SK-N-SH (cell line): ENCODE data around the gene CDK4. TPM values are rescaled to one million over a fixed set of nuclear protein-coding genes. Genes with fewer than 3 reads are reported as not detected.
"Not testable (repeated sequence)": the region's sequence is repeated elsewhere in the genome, so short reads cannot be mapped to it uniquely, and the experiment has no call there.

ENCODE experiments used
- CTCF ChIA-PET: fragments of 300-600, 350-600 bp; formaldehyde crosslinking; extraction: SDS; loops from one replicate; lab custom pipeline; 2021; lab: Yijun Ruan, JAX
- POLR2A ChIA-PET: fragments of 350-600 bp; sonication (Branson Sonifier 250); formaldehyde crosslinking; extraction: SDS; loops from one replicate; lab custom pipeline; 2020; ENCODE audit warnings: antibody characterized with exemption, inconsistent platforms; lab: Yijun Ruan, JAX
- DNase-seq: peaks from one replicate; pipeline ENCODE4 v3.0.0; 2012
- H2AFZ ChIP-seq: fragments of 200-600 bp; sonication (generic); 2 replicates; pipeline ENCODE4 v1.8.1; 2016; ENCODE audit warnings: antibody characterized with exemption, mild to moderate bottlenecking, low read depth
- H3F3A ChIP-seq: fragments of 200-600 bp; sonication (generic); replicated peaks from 2 replicates; pipeline ENCODE3; 2016; ENCODE audit warnings: antibody characterized with exemption, mild to moderate bottlenecking; ENCODE audit not compliant: insufficient read depth
- H3K27ac ChIP-seq, 2 experiments: fragments of 200-500 bp in 1 of 2; fragments of 200-600 bp in 1 of 2; sonication (Bioruptor generic) in 1 of 2; sonication (generic), shearing (Covaris generic) in 1 of 2; 2 replicates each; pipeline versions ENCODE4 v1.5.1 to v1.6.1; 2014 to 2016; ENCODE audit warnings: low read depth in 2 of 2, inconsistent platforms in 1 of 2, low read length in 1 of 2, mild to moderate bottlenecking in 1 of 2, mixed read lengths in 1 of 2
- H3K27me3 ChIP-seq: fragments of 200-600 bp; sonication (generic), shearing (Covaris generic); 2 replicates; pipeline ENCODE4 v1.6.1; 2016; ENCODE audit warnings: mixed run types; ENCODE audit not compliant: insufficient read depth
- H3K36me3 ChIP-seq, 2 experiments: fragments of 200-500 bp in 1 of 2; fragments of 200-600 bp in 1 of 2; sonication (Bioruptor generic) in 1 of 2; sonication (generic) in 1 of 2; replicated peaks in 1 of 2; 2 replicates each; pipeline versions ENCODE3 to v1.5.1; 2014 to 2016; ENCODE audit warnings: low read length in 1 of 2, mild to moderate bottlenecking in 1 of 2; ENCODE audit not compliant: insufficient read depth in 2 of 2, control insufficient read depth in 1 of 2
- H3K4me1 ChIP-seq, 2 experiments: fragments of 200-500 bp in 1 of 2; fragments of 200-600 bp in 1 of 2; sonication (Bioruptor generic) in 1 of 2; sonication (generic), shearing (Covaris generic) in 1 of 2; 2 replicates each; pipeline versions ENCODE4 v1.5.1 to v1.6.1; 2014 to 2016; ENCODE audit warnings: low read depth in 1 of 2, low read length in 1 of 2, mixed run types in 1 of 2; ENCODE audit not compliant: insufficient read depth in 2 of 2, control insufficient read depth in 1 of 2
- H3K4me2 ChIP-seq: fragments of 200-600 bp; sonication (generic), shearing (Covaris generic); 2 replicates; pipeline ENCODE4 v1.6.1; 2017; ENCODE audit warnings: mixed run types
- H3K4me3 ChIP-seq, 2 experiments: fragments of 200-500 bp in 1 of 2; fragments of 200-600 bp in 1 of 2; sonication (Bioruptor generic) in 1 of 2; sonication (generic), shearing (Covaris generic) in 1 of 2; 2 replicates each; pipeline versions ENCODE4 v1.5.1 to v1.8.1; 2014 to 2016; ENCODE audit warnings: low read depth in 2 of 2, inconsistent platforms in 1 of 2, low read length in 1 of 2, mild to moderate bottlenecking in 1 of 2, mixed read lengths in 1 of 2, moderate library complexity in 1 of 2
- H3K79me2 ChIP-seq: fragments of 200-600 bp; sonication (generic); 2 replicates; pipeline ENCODE4 v1.8.1; 2017; ENCODE audit warnings: mild to moderate bottlenecking; ENCODE audit not compliant: insufficient read depth
- H3K9ac ChIP-seq: fragments of 200-600 bp; sonication (generic); 2 replicates; pipeline ENCODE4 v1.6.1; 2017; ENCODE audit warnings: mixed run types
- H3K9me2 ChIP-seq: fragments of 200-600 bp; sonication (generic); 2 replicates; pipeline ENCODE4 v1.6.1; 2017; ENCODE audit warnings: mixed run types
- H3K9me3 ChIP-seq: fragments of 200-600 bp; sonication (generic); 2 replicates; pipeline ENCODE4 v1.6.1; 2017; ENCODE audit warnings: mixed run types, mild to moderate bottlenecking, moderate library complexity
- H4K20me1 ChIP-seq: fragments of 200-600 bp; sonication (generic); 2 replicates; pipeline ENCODE4 v1.6.1; 2017; ENCODE audit warnings: mild to moderate bottlenecking, mixed run types; ENCODE audit not compliant: insufficient read depth
- ELF1 ChIP-seq: IDR thresholded peaks from 2 replicates; pipeline ENCODE4 v1.4.0; 2012
- JUND ChIP-seq: IDR thresholded peaks from 2 replicates; pipeline ENCODE4 v1.4.0; 2012
- NFIC ChIP-seq: IDR thresholded peaks from 2 replicates; pipeline ENCODE4 v1.4.0; 2012; ENCODE audit warnings: borderline replicate concordance
- NRF1 ChIP-seq: IDR thresholded peaks from 2 replicates; pipeline ENCODE4 v1.6.1; 2012; ENCODE audit warnings: low read depth, mild to moderate bottlenecking, low read length
- RXRA ChIP-seq: IDR thresholded peaks from 2 replicates; pipeline ENCODE4 v1.4.0; 2012; ENCODE audit warnings: low read depth, mild to moderate bottlenecking, borderline replicate concordance
- TAF1 ChIP-seq: IDR thresholded peaks from 2 replicates; pipeline ENCODE4 v1.6.1; 2012; ENCODE audit warnings: low read depth, mild to moderate bottlenecking, low read length, moderate library complexity, borderline replicate concordance
- TCF12 ChIP-seq: IDR thresholded peaks from 2 replicates; pipeline ENCODE4 v1.4.0; 2012
- TEAD4 ChIP-seq: IDR thresholded peaks from 2 replicates; pipeline ENCODE4 v1.4.0; 2012; ENCODE audit warnings: mild to moderate bottlenecking, borderline replicate concordance; ENCODE audit not compliant: insufficient read depth
- WGBS: methylation state at CpG from one replicate; pipeline ENCODE4 v1.1.6; 2017; ENCODE audit warnings: low lambda C conversion rate; 5-methylcytosine and 5-hydroxymethylcytosine counted together
- polyA plus RNA-seq, 3 experiments: library from polyadenylated mRNA; depleted of rRNA; stranded (reverse); fragments of >200 nt; gene quantifications; 2 replicates each; pipeline ENCODE4 v1.2.3, GENCODE V29; 2012
- TF ChIP-seq, protein P1 (sequence below): IDR thresholded peaks from 2 replicates; pipeline ENCODE4; 2012
- TF ChIP-seq, protein P2 (sequence below): IDR thresholded peaks from 2 replicates; pipeline ENCODE4 v1.4.0; 2012; ENCODE audit warnings: low read depth, borderline replicate concordance
- TF ChIP-seq, protein P3 (sequence below): IDR thresholded peaks from 2 replicates; pipeline ENCODE4 v1.4.0; 2012; ENCODE audit warnings: low read depth
- TF ChIP-seq, protein P4 (sequence below): IDR thresholded peaks from 2 replicates; pipeline ENCODE4 v1.6.1; 2012; ENCODE audit warnings: mild to moderate bottlenecking, low read depth, low read length, moderate library complexity

Gene CDK4
- polyA plus RNA-seq, 1 of the 3 experiments (the other 2 are of a cell fraction), result 324 TPM

DNA sequence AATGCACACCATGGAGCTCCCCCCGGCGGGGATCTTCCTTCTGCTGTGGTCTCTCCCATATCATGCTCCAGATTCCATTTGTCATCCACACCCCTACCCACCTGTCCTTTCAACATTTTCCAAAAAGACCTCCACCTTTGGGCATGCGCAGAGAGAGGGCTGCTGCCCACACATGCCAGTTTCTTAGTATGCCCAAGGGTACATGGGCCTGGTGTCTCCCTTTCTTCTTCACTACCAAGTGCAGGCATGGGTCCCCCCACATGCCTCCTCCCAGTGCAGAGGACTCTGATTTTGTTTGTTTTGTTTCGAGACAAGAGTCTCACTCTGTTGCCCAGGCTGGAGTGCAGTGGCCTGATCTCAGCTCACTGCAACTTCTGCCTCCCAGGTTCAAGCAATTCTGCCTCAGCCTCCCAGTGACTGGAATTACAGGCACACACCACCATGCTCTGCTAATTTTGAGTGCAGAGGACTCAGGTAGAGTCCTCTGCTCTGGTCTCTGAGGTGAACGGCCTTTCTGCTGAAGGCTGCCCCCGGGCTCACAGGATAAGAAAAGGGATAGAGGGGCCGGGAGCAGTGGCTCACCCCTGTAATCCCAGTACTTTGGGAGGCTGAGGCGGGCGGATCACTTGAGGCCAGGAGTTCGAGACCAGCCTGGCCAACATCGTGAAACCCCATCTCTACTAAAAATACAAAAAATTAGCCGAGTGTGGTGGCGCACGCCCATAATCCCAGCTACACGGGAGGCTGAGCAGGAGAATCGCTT, 30.1 kb downstream of the CDK4 start:
- H2AFZ ChIP-seq, H3K9ac ChIP-seq, DNase-seq, H3K79me2 ChIP-seq, H3K27me3 ChIP-seq, H3F3A ChIP-seq, H3K9me2 ChIP-seq, H3K4me2 ChIP-seq, H3K4me1 ChIP-seq, H3K9me3 ChIP-seq, H4K20me1 ChIP-seq, POLR2A ChIA-PET, H3K27ac ChIP-seq, H3K4me3 ChIP-seq: not testable (repeated sequence)
- CTCF ChIA-PET, result interaction anchor here (0.7 to 9.4 kb wide), 5 partner anchors 10 to 100 kb away, joined by 3 to 133 read pairs (median 4); partner anchors contain the start of genes AGAP2, B4GALNT1 and OS9
- 96% methylated on average over 16 of the region's 16 CpGs for WGBS
- H3K36me3 ChIP-seq, result peaks cover 0 to 34% of the 10 kb centered on the region in 2 experiments

DNA sequence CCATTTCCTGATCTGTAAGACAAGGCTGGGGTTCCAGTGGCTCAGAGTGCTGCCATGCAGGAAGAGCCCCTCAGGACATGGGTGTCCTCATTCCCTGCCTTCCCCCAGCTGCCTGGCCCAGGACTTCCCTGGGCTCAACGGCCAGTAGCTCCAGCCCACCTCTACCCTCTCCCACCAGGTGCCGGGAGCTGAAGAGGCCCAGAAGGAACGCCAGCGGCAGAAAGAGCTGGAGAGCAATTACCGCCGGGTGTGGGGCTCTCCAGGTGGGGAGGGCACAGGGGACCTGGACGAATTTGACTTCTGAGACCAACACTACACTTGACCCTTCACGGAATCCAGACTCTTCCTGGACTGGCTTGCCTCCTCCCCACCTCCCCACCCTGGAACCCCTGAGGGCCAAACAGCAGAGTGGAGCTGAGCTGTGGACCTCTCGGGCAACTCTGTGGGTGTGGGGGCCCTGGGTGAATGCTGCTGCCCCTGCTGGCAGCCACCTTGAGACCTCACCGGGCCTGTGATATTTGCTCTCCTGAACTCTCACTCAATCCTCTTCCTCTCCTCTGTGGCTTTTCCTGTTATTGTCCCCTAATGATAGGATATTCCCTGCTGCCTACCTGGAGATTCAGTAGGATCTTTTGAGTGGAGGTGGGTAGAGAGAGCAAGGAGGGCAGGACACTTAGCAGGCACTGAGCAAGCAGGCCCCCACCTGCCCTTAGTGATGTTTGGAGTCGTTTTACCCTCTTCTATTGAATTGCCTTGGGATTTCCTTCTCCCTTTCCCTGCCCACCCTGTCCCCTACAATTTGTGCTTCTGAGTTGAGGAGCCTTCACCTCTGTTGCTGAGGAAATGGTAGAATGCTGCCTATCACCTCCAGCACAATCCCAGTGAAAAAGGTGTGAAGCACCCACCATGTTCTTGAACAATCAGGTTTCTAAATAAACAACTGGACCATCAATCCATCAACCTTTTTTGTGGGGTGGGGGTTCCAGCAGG, 31.2 kb downstream of the CDK4 start:
- Histone ChIP-seq H3K4me1 (peaks cover 0 to 3% of the 10 kb centered on the region in 2 experiments; a peak in 1 of 4 replicates), H2AFZ (no peak overlapping the region), H3K27ac (no peak overlapping the region), H3F3A (peaks cover 7% of the 10 kb centered on the region), H3K9ac (no peak overlapping the region), H3K9me2 (no peaks in the 10 kb centered on the region), H3K27me3 (no peaks in the 10 kb centered on the region), H3K4me3 (no peak overlapping the region), H3K36me3 (peaks cover under 1 to 43% of the 10 kb centered on the region in 2 experiments), H3K4me2 (no peak overlapping the region), H3K79me2 (no peaks in the 10 kb centered on the region), H4K20me1 (no peaks in the 10 kb centered on the region), H3K9me3 (no peaks in the 10 kb centered on the region)
- no peak for DNase-seq
- WGBS, result 86% methylated on average over 10 of the region's 11 CpGs
- TF ChIP-seq TCF12 (no peak), TEAD4 (no peak), TAF1 (no peak), JUND (no peak), NFIC (no peak), NRF1 (no peak), RXRA (no peak), ELF1 (no peak)
- TF ChIP-seq, protein P1, sequence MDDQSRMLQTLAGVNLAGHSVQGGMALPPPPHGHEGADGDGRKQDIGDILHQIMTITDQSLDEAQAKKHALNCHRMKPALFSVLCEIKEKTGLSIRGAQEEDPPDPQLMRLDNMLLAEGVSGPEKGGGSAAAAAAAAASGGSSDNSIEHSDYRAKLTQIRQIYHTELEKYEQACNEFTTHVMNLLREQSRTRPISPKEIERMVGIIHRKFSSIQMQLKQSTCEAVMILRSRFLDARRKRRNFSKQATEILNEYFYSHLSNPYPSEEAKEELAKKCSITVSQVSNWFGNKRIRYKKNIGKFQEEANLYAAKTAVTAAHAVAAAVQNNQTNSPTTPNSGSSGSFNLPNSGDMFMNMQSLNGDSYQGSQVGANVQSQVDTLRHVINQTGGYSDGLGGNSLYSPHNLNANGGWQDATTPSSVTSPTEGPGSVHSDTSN, result no peak
- TF ChIP-seq, protein P2, sequence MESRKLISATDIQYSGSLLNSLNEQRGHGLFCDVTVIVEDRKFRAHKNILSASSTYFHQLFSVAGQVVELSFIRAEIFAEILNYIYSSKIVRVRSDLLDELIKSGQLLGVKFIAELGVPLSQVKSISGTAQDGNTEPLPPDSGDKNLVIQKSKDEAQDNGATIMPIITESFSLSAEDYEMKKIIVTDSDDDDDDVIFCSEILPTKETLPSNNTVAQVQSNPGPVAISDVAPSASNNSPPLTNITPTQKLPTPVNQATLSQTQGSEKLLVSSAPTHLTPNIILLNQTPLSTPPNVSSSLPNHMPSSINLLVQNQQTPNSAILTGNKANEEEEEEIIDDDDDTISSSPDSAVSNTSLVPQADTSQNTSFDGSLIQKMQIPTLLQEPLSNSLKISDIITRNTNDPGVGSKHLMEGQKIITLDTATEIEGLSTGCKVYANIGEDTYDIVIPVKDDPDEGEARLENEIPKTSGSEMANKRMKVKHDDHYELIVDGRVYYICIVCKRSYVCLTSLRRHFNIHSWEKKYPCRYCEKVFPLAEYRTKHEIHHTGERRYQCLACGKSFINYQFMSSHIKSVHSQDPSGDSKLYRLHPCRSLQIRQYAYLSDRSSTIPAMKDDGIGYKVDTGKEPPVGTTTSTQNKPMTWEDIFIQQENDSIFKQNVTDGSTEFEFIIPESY, result no peak
- TF ChIP-seq, protein P3, sequence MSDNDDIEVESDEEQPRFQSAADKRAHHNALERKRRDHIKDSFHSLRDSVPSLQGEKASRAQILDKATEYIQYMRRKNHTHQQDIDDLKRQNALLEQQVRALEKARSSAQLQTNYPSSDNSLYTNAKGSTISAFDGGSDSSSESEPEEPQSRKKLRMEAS, result no peak
- TF ChIP-seq, protein P4, sequence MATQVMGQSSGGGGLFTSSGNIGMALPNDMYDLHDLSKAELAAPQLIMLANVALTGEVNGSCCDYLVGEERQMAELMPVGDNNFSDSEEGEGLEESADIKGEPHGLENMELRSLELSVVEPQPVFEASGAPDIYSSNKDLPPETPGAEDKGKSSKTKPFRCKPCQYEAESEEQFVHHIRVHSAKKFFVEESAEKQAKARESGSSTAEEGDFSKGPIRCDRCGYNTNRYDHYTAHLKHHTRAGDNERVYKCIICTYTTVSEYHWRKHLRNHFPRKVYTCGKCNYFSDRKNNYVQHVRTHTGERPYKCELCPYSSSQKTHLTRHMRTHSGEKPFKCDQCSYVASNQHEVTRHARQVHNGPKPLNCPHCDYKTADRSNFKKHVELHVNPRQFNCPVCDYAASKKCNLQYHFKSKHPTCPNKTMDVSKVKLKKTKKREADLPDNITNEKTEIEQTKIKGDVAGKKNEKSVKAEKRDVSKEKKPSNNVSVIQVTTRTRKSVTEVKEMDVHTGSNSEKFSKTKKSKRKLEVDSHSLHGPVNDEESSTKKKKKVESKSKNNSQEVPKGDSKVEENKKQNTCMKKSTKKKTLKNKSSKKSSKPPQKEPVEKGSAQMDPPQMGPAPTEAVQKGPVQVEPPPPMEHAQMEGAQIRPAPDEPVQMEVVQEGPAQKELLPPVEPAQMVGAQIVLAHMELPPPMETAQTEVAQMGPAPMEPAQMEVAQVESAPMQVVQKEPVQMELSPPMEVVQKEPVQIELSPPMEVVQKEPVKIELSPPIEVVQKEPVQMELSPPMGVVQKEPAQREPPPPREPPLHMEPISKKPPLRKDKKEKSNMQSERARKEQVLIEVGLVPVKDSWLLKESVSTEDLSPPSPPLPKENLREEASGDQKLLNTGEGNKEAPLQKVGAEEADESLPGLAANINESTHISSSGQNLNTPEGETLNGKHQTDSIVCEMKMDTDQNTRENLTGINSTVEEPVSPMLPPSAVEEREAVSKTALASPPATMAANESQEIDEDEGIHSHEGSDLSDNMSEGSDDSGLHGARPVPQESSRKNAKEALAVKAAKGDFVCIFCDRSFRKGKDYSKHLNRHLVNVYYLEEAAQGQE, result no peak
- ChIA-PET POLR2A (interaction anchor here (1.2 kb wide), 1 partner anchor 11 kb away, joined by 3 read pairs; no protein-coding TSS in a partner anchor), CTCF (interaction anchor here (0.7 to 9.4 kb wide), 3 partner anchors 15 to 88 kb away, joined by 3 to 133 read pairs (median 4); partner anchors contain the start of genes AGAP2, B4GALNT1 and OS9)
